Suppressor macrophage (primary cell): ENCODE data around the gene PES1.
A peak's percentile ranks its signal among the peaks of the same experiment; 100 is the strongest.
"Not testable (repeated sequence)": the region's sequence is repeated elsewhere in the genome, so short reads cannot be mapped to it uniquely, and the experiment has no call there.

ENCODE experiments used
- DNase-seq, 4 experiments: peaks; one replicate each; pipeline ENCODE4 v3.0.0-alpha.2; 2020 to 2022

The PES1 gene

DNA sequence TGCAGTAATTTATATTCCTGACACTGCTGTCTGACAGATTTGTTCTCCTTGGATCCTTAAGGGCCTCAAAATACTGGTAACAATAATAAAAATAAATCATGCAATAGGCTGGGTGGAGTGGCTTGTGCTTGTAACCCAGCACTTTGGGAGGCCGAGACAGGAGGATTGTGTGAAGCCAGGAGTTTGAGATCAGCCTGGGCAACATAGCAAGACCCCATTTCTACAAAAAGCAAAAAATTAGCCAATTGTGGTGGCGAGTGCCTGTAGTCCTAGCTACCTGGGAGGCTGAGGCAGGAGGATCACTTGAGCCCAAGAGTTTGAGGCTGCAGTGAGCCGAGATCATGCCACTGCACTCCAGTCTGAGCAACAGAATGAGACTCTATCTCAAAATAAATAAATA lies 39.9 kb downstream of the PES1 start:
- not testable (repeated sequence) for DNase-seq

DNA sequence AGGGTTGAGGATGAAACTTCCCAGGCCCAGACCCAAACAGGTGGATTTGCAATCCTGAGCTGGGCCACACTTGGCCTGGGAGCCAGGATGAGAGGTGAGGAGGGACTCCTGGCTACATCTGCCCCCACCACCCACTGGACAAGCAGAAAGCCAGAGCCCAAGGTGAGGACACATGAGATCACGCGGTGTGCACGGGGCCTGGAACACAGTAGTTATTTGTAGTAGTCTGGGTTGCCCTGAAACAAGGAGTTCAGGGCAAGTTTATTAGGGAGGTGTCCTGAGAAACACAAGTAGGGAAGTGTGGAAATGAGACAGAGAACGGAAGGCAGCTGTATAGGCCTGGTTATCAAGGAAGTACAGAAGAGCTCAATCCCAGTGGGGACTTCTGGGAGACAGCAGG lies 44.5 kb downstream of the PES1 start:
- DNase-seq = peak in 1 of 4 experiments; percentile 11

DNA sequence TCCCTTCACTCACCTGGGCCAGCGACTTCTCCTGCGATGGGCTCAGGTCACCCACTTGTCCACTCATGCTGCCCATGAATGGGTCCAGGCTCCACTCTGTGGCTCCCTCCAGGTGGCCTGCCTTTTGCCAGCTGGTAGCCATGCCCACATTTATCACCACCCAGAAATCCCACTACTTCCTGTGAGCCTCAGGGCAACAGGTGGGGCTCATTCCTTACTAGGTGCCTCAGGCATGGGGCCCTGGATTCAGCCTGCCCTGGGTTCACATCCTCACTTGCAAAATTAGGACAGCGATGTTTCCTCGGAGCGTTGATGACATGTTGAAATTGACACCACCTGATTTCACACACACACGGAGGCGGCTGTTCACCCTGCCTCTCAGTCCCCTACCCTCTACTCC lies 45.1 kb downstream of the PES1 start, which contains the start of gene SEC14L6:
SEC14L6 (minus strand) TSS at position 126 of the 400 bp plus-strand sequence; CDS start at position 67, 59 bp downstream.
- no peak for DNase-seq

DNA sequence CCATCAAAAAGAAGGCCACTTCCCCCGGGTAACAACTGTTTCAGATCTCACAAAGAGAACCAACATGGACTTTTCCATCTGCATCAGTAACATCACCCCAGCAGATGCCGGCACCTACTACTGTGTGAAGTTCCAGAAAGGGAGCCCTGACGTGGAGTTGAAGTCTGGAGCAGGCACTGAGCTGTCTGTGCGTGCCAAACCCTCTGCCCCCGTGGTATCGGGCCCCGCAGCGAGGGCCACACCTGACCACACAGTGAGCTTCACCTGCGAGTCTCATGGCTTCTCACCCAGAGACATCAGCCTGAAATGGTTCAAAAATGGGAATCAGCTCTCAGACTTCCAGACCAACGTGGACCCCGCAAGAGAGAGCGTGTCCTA lies 48.9 kb downstream of the PES1 start:
- no peak for DNase-seq

DNA sequence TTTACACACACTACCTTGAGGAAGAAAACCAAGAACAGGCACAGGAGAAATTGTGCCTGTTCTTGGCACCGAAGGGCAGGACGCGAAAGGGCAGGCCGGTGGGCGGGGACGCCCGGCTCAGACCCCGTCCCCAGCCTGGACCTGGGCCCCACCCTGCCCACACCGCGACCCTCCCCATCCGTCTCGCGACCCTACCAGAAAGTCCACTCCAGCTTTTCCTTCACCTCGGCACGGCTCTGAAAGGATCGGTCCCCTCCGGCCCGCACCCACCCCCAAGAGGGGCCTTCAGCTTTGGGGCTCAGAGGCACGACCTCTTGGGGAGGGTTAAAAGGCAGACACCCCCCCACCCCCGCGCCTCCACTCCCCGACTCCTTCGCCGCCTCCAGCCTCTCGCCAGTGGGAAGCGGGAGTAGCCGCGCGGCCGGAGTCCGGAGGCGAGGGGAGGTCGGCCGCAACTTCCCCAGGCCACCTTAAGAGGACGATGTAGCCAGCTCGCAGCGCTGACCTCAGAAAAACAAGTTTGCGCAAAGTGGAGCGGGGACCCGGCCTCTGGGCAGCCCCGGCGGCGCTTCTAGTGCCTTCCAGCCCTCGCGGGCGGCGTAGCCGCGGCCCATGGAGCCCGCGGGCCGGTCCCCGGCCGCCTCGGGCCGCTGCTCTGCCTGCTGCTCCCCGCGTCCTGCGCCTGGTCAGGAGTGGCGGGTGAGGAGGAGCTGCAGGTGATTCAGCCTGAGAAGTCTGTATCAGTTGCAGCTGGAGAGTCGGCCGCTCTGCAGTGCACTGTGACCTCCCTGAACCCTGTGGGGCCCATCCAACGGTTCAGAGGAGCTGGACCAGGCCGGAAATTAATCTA lies 49.5 kb downstream of the PES1 start:
- DNase-seq = peak; percentile 21 to 58 (median 38)

DNA sequence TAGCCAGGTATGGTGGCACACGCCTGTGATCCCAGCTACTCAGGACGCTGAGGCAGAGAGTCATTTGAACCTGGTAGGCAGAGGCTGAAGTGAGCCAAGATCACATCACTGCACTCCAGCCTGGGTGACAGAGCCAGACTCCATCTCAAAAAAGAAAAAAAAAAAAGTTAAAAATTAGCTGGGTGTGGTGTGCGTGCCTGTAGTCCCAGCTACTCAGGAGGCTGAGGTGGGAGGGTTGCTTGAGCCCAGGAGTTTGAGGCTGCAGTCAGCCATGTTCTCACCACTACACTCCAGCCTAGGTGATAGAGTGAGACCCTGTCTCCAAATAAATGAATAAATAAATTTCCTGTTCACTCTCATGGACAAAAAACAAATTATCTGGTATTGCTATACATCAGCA lies 50.2 kb downstream of the PES1 start:
- DNase-seq = not testable (repeated sequence)

DNA sequence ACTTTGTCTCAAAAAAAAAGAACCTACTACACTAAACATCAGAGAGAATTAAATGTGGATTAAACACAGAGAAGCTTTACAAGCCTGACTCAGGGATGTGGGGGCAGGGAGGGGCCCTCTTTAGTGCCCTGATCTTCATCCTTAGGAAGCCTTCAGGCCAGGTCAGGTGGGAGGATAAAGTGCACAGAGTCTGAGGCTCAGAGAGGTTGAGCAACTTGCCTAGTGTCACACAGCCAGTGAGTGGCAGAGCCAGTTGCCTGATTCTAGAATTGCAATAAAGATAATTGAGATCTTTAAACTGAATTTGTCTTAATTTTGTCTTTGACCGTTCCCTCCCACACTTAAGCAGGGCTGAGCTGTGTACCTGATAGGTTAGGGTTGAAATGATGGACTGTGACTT lies 52.3 kb downstream of the PES1 start:
- DNase-seq = no peak

DNA sequence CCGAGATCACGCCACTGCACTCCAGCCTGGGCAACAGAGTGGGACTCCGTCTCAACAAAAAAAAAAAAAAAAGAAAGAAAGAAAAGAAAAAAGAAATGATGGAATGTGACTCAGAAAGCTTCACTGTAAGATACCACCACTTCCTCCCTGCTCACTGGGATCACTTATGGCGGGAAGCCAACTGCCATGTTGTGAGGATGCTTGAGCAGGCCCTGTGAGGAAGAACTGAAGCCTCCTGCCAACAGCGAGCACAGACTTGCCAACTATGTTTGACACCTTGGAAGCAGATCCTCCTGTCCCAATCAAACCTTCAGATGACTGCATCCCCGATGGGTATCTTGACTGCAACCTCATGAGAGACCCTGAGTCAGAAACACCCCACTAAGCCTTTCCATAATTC lies 53.4 kb downstream of the PES1 start:
- peak in 3 of 4 experiments; percentile 12 to 17 (median 15) for DNase-seq

DNA sequence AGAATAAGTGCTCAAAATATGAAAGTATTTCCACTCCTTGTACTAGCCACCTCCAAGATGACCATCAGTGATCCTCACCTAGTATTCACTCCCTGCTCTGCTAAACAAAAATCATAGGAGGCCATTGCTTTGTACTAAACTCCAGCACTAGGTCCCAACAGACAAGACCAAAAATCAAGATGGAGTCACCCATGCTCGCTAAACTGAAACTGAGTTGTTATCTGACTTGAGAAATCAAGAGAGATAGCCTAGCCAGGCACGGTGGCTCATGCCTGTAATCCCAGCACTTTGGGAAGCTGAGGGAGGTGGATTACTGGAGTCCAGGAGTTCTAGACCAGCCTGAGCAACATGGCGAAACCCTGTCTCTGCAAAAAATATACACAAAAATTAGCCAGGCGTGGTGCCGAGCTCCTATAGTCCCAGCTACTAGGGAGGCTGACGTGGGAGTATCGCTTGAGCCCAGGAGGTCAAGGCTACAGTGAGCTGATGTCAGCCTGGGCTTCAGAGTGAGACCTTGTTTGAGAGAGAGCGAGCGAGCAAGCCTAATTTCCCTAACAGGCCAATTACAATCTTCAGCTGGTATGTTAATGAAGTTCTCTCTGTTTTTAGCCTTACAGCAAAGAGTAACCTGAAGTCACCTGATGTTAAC lies 54.5 kb downstream of the PES1 start:
- no peak for DNase-seq

DNA sequence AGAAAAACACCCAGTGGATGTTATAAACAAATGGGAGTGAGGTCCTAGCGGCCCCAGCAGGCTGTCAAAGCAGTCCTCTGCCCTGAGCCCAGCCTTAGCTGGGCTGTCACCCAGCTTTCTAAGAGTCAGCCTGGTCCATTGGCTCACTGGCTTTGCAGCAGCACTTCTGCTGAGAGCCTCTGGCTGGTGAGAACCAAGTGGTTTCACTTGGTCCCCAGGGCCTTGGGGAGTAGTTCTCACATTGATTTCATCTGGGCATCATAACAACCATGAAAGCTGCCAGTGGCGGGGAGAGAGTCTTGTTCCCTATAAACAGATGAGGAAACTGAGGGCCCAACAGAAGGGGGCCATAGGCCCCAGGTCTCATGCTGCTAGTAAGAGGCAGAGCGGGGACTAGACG lies 56.5 kb downstream of the PES1 start:
- no peak for DNase-seq

DNA sequence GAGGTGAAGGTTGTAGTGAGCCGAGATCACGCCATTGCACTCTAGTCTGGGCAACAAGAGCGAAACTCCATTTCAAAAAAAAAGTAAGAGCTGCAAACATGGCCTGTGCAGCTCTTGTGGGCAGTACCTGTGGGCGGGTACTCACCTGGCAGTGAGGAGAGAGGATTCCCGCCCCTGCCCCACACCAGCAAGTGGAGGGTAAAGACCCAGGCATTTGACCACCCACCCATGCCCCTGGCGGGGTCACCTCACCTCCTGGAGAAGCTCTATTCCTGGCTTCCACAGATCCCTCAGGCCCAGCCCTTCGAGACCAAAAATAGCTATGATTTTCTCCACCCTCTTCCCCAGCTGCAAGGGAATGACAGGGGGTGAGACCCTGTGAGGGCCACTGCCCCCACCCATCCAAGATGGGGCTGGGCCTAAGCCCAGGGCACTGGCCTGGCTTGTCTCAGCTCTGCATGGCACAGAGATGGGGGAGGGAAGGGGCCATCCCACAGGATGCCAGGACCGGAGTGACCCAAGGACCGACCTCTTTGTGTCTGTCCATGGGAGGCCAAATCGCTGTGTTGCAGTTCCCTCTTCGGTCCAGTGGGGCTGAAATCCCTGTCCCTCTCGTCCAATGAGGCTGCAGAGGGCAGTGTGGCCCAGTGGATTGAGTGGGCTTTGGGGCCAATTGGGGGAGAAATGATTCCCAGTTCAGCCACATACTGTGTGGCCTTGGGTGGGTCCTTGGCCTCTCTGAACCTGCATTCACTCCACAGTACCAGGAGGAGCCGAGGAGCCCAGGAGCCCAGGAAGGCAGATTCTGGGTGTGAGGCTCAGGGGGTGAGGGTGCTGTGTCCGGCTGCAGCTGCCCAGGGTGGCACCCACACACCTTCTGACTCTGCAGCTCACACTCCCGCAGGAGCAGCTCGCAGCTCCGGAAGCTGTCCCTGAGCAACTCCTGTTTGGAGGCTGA lies 59.8 kb downstream of the PES1 start:
- no peak for DNase-seq

DNA sequence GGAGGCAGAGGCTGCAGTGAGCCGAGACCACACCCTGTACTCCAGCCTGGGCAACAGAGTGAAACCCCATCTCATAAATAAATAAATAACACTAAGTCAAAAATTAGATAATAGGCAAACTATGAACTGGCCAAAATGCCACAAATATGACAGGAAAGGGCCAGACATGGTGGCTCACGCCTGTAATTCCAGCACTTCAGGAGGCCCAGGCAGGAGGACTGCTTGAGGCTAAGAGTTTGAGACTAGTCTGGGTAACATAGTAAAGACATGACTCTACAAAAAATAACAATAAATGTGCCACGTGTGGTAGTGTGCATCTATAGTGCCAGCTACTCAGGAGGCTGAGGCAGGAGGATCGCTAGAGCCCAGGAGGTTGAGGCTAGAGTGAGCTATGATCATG lies 65.1 kb downstream of the PES1 start:
- DNase-seq = no peak
